ENCODE results near the gene ADGRL3.

- TF ChIP-seq CTCF (IDR thresholded peaks at IDR 0.05; ENCODE audit: borderline replicate concordance, extremely low read depth, low read length, poor library complexity, severe bottlenecking) (no peak), EZH2 (IDR thresholded peaks at IDR 0.05; ENCODE audit: borderline replicate concordance, low read depth, low read length, severe bottlenecking) (no peak)
These were observed 552.5 kb downstream of the ADGRL3 start for GRCh38 chr4:61752617-61753016.
